Posterior cingulate gyrus (tissue), 11 donors: Measurements from ENCODE around the gene SRBD1.

Experiments used
- DNase-seq, 10 donors: peaks; one replicate each; pipeline versions ENCODE4 v3.0.0 to v3.0.0-alpha.2; 2020 to 2021; ENCODE audit warnings: mixed read lengths in 3 of 10
- intact Hi-C: fragments of 100-400 bp; cut with DNase I; formaldehyde crosslinking; loops from one replicate; pipeline ENCODE4 v1.15.1; 2023

SRBD1 gene

DNA sequence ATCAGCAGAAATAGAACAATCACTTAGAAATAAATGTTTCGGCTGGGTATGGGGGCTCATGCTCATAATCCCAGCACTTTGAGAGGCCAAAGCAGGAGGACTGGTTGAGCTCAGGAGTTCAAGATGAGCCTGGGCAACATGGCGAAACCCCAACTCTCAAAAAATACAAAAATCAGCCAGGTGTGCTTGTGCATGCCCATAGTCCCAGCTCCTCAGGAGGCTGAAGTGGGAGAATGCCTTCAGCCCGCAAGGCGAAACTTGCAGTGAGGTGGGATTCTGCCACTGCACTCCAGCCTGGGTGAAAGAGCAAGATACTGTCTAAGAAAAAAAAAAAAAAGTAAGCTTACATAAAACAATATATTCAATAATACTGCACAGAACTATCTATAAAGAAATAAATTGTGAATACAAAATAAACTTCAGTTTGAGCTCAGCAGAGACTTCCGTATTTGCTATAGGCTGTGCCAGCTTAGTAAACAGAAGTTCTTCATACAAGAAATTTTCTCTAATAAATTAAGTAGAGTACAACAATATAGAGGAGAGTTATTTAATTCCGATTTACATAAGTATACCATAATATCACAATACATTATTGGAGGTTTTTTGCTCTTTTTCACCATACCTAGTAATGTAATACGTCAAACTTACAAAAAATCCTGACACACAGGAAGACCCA, 43.6 kb downstream of the SRBD1 start:
- DNase-seq, result peak in 1 of 10 donors; percentile 46
- intact Hi-C loops, result no loop called here

DNA sequence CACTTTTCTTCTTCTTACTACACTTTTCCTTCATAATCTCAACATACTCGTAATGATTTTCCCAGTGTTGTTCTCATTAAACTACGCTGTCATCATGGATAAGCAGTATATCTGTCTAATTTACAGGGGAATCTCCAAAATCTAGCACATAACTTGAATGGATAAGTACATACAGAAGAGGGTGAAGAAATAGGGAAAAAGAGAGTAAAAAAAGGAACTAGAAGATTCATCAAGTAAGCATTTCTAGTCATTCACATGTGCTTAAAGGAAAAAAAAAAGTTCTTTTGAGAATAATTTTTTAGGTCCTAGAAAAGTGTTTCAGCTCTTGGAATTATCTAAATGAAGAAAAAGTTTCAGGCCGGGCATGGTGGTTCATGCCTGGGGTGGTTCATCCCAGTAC, 51.6 kb downstream of the SRBD1 start:
- DNase-seq, result no peak
- intact Hi-C loops, result no loop called here

- DNase-seq, result no peak
- intact Hi-C loops, result no loop called here
Observed at GRCh38 chr2:45554742-45555140, 56.3 kb downstream of the SRBD1 start.

DNA sequence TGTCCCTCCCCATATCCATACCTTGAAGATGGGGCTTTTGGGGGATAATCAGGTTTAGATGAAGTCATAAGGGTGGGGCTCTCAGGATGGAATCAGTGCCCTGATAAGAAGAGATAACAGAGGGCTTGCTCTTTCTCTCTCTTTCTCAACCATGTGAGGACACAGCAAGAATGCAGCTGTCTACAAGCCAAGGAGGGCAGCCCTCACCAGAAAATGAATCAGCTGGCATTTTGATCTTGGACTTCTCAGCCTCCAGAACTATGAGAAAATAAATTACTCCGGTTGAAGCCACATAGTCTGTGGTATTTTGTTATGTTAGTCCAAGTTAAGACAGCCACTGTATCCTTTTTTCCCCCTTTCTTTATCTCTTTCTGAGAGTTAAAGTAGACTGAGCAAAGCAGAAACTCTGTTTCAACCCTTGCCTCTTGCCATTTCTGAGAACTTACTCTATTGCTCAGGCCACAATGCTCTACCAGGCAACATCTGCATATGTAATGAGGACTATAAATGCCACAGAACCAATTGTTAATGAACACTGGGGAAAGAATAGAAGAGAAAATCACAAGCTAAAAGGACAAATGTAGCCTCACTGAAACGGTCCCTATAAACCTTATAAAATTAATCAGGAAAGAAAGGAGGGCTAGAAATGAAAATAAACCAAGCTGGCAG, 56.9 kb downstream of the SRBD1 start:
- intact Hi-C loops, result no loop called here
- DNase-seq, result no peak

GRCh38 chr2:45551862-45552261, 59.2 kb downstream of the SRBD1 start:
- no peak for DNase-seq
- intact Hi-C loops, result no loop called here

GRCh38 chr2:45545943-45546342, 65.1 kb downstream of the SRBD1 start:
- intact Hi-C loops, result no loop called here
- no peak for DNase-seq

- intact Hi-C loops, result no loop called here
- DNase-seq, result no peak
Observed at GRCh38 chr2:45543257-45543656, 67.8 kb downstream of the SRBD1 start.

- intact Hi-C loops, result no loop called here
- peak in 2 of 10 donors; percentile 48 to 52 for DNase-seq
Observed at GRCh38 chr2:45542013-45542412, 69.1 kb downstream of the SRBD1 start.

GRCh38 chr2:45541450-45541849, 69.6 kb downstream of the SRBD1 start:
- DNase-seq, result peak in 1 of 10 donors; percentile 46
- intact Hi-C loops, result no loop called here

- intact Hi-C loops, result no loop called here
- peak in 1 of 10 donors; percentile 56 for DNase-seq
Observed at GRCh38 chr2:45540942-45541341, 70.1 kb downstream of the SRBD1 start.

GRCh38 chr2:45533771-45534170, 77.3 kb downstream of the SRBD1 start:
- intact Hi-C loops, result no loop called here
- DNase-seq, result no peak

- no peak for DNase-seq
- intact Hi-C loops, result no loop called here
Observed at GRCh38 chr2:45532181-45532580, 78.9 kb downstream of the SRBD1 start.

DNA sequence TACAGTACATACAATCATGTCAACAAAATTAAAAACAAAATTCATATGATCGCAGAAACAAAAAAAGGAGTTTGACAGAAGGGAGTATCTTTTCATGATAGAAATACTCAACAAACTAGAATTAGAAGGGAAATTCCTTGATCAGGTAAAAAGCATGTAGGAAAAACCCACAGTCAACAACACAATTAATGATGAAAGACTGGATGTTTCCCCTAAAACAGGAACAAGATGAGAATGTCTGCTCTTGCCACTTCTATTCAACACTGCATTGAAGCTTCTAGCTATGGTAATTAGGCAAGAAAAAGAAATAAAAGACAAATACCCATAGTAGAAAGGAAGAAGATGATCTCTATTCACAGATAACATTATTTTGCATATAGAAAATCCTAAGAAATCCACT, 87.1 kb downstream of the SRBD1 start:
- intact Hi-C loops, result no loop called here
- no peak for DNase-seq

DNA sequence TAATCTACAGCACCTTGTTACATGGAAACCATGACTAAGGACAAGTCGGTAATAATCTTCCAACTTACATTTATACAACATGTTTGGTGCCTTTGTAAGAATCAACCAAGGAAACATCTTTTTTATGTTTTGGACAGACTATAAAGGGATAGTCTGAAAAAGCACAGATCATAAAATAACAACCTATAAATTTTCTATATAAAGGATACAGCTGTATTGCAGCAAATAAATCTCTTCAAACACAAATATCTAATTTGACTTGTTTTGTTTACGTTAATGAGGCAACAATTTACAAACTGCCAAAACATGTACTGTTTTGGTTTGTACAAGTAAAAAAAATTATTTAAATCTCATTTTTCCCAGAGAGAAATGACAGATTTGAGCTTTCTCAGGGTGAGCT, 92.5 kb downstream of the SRBD1 start:
- intact Hi-C loops, result no loop called here
- DNase-seq, result no peak

- intact Hi-C loops, result no loop called here
- no peak for DNase-seq
Observed at GRCh38 chr2:45510701-45511420, 100.2 kb downstream of the SRBD1 start.

DNA sequence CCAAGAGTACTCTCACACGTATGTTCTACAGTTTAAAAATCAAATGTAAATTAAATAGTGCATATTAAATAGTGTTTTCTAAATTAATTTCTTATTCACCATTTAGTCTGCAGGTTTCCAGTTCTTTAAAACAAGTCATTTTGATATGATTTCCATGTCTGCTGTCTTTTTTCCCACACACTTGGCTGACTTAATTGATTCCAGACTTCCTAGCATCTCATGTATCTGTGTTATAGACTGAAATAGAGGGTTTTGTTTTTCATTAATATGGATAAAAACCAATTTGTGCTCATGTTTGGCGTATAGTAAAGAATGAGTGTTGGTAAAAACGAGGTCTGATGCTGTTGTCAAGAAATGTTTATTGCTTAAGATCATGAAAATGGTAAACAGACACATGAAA, 104.3 kb downstream of the SRBD1 start:
- no peak for DNase-seq
- intact Hi-C loops, result no loop called here

DNA sequence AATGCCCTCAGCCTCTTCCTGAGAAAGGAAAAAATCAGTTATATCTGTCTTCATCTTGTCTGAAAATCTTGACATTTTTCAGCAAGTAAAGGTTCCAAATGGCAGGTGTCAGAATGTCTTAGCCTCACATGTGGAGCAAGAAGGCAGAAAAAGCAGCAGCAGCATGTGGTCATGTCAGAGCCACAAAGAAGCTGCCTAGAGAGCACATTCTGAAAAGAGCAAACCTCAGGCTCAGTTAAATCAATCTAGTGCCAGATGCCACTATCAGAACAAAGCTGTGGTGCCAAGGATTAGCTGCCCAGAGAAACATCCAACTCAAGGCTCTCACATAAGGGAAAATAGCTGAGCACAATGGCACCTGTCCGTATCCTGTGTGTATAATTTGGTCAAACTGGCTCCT, 105.9 kb downstream of the SRBD1 start:
- DNase-seq, result no peak
- intact Hi-C loops, result no loop called here

GRCh38 chr2:45498661-45499550, 112.2 kb downstream of the SRBD1 start:
- intact Hi-C loops, result no loop called here
- no peak for DNase-seq

DNA sequence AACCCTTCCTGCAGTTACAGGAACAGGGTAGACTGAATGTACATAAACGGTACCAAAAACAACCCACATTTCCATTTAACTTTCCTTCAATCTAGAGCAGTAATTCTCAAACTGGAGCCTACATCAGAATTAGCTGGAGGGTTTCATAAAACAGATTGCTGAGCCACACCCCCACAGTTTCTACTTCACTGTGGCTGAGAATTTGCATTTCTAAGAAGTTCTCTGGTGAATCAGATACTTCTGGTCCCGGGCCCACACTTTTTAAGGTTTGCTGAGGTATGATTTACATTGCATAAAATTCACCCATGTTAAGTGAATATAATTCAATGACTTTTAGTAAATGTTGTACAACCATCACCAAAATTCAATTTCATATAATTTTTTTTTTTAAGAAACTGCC, 113.7 kb downstream of the SRBD1 start:
- intact Hi-C loops, result no loop called here
- peak in 4 of 10 donors; percentile 8 to 37 (median 12) for DNase-seq

DNA sequence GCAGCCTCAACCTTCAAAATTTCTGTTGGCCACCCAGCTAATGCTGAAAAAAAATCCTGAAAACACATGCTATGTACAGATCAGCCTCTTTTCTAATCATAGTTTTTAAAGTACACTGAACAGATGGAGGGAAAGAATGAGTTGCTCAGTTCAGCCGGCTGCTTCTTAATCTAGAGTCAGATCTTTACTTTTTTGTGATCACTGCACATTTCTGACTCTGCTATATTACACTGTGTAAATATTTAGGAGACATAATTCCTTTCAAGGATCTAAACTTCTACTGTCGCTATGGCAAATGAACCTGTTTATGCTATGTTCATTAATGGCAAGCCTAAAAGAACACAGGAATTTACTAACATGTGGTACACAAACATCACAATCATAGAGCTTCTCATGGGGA, 114.2 kb downstream of the SRBD1 start:
- intact Hi-C loops, result no loop called here
- no peak for DNase-seq

GRCh38 chr2:45494978-45495293, 116.1 kb downstream of the SRBD1 start:
- no peak for DNase-seq
- intact Hi-C loops, result loop anchor here (1.0 kb wide), 1 partner anchor 514 kb away; no protein-coding TSS in a partner anchor
